Forelimb muscle (tissue), 1 donor: Measurements from ENCODE around the gene FHIT. TPM values are rescaled to one million over a fixed set of nuclear protein-coding genes. Genes with fewer than 3 reads are reported as not detected.

Source experiments
- DNase-seq: peaks from one replicate; pipeline ENCODE4 v3.0.0-alpha.2; 2013; ENCODE audit warnings: low read depth
- polyA plus RNA-seq: library from polyadenylated mRNA; unstranded; fragments of 120-200 nt; gene quantifications from one replicate; pipeline ENCODE4 v1.2.1, GENCODE V29; 2013; ENCODE audit not compliant: insufficient read length

The FHIT gene
- polyA plus RNA-seq, 1 donor: 7.1 TPM

GRCh38 chr3:60290122-60290492, 961.1 kb downstream of the FHIT start:
- no peak for DNase-seq

GRCh38 chr3:60289341-60290121, 961.7 kb downstream of the FHIT start:
- no peak for DNase-seq

- no peak for DNase-seq
Measured at GRCh38 chr3:60282866-60283265, 968.4 kb downstream of the FHIT start.

- no peak for DNase-seq
Measured at GRCh38 chr3:60281970-60282369, 969.3 kb downstream of the FHIT start.

GRCh38 chr3:60277361-60277800, 973.9 kb downstream of the FHIT start:
- no peak for DNase-seq

- DNase-seq: no peak
Measured at GRCh38 chr3:60276615-60277014, 974.6 kb downstream of the FHIT start.

- DNase-seq: no peak
Measured at GRCh38 chr3:60274646-60275045, 976.6 kb downstream of the FHIT start.

GRCh38 chr3:60274098-60274497, 977.2 kb downstream of the FHIT start:
- no peak for DNase-seq

- no peak for DNase-seq
Measured at GRCh38 chr3:60269829-60270266, 981.4 kb downstream of the FHIT start.

- no peak for DNase-seq
Measured at GRCh38 chr3:60269377-60269776, 981.9 kb downstream of the FHIT start.

- no peak for DNase-seq
Measured at GRCh38 chr3:60268123-60268522, 983.1 kb downstream of the FHIT start.

- no peak for DNase-seq
Measured at GRCh38 chr3:60266444-60266843, 984.8 kb downstream of the FHIT start.

GRCh38 chr3:60263191-60263590, 988.1 kb downstream of the FHIT start:
- DNase-seq: no peak

- DNase-seq: no peak
Measured at GRCh38 chr3:60262546-60262945, 988.7 kb downstream of the FHIT start.

- no peak for DNase-seq
Measured at GRCh38 chr3:60260546-60260945, 990.7 kb downstream of the FHIT start.

GRCh38 chr3:60250810-60251209, 1000.4 kb downstream of the FHIT start:
- no peak for DNase-seq

- DNase-seq: no peak
Measured at GRCh38 chr3:60250206-60250605, 1001.0 kb downstream of the FHIT start.

GRCh38 chr3:60246361-60246760, 1004.9 kb downstream of the FHIT start:
- no peak for DNase-seq

- DNase-seq: no peak
Measured at GRCh38 chr3:60243456-60243855, 1007.8 kb downstream of the FHIT start.

- no peak for DNase-seq
Measured at GRCh38 chr3:60240492-60240891, 1010.8 kb downstream of the FHIT start.

GRCh38 chr3:60238550-60238949, 1012.7 kb downstream of the FHIT start:
- no peak for DNase-seq

GRCh38 chr3:60229502-60229901, 1021.8 kb downstream of the FHIT start:
- DNase-seq: no peak

GRCh38 chr3:60228823-60229222, 1022.4 kb downstream of the FHIT start:
- no peak for DNase-seq

- no peak for DNase-seq
Measured at GRCh38 chr3:60226912-60227311, 1024.3 kb downstream of the FHIT start.
